ENCODE data around the gene HELQ. TPM values are rescaled to one million over a fixed set of nuclear protein-coding genes. Genes with fewer than 3 reads are reported as not detected.

The HELQ gene
- total and polyA plus RNA-seq, 2 of the 13 experiments (the other 11 are each of a cell fraction or from before 2014, with no cell fraction given) = 6.6 to 10.8 TPM

DNA sequence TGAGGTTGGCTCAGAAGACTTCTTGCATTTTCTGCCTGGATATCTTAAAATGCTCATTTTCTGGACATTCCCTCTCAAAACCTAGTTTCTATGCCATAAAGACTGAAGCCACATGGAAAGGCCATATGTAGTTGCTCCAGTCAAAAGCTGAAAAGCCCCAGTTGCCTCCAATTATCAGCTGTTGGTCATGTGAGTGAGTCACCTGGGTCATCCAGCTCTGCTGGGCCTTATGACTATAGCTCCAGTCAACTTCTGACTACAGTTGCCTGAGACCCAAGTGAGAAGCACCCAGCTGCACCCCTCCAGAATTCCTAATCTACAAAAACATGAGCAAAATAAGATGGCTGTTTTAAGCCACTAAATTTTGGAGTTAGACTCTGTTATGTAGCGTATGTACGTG is 41.9 kb downstream of the HELQ start:
- Histone ChIP-seq H3K4me1 (ENCODE audit: insufficient read depth, low read length) (no peaks in the 10 kb centered on the region), H2AFZ (ENCODE audit: low read length) (no peak overlapping the region), H3K79me2 (ENCODE audit: insufficient read depth, low read length) (no peaks in the 10 kb centered on the region), H3K27me3 (ENCODE audit: control insufficient read depth in 1 of 2, insufficient read depth in 2 of 2, low read length in 2 of 2) (no peaks in the 10 kb centered on the region), H3K4me2 (ENCODE audit: low read depth, low read length) (no peak overlapping the region), H3K4me3 (replicated peaks in 1 of 3; ENCODE audit: insufficient read depth in 1 of 3, low read depth in 2 of 3, low read length in 3 of 3) (no peak overlapping the region), H3K27ac (ENCODE audit: extremely low read length, insufficient read depth, low read length) (no peak overlapping the region), H3K36me3 (replicated peaks in 1 of 2; ENCODE audit: control insufficient read depth in 1 of 2, insufficient read depth in 2 of 2, low read length in 2 of 2) (peaks cover 2 to 15% of the 10 kb centered on the region in 2 experiments; a peak in 3 of 5 replicates), H3K9me3 (ENCODE audit: low read length) (no peaks in the 10 kb centered on the region), H4K20me1 (ENCODE audit: insufficient read depth, low read length) (no peaks in the 10 kb centered on the region), H3K9ac (ENCODE audit: insufficient read depth, low read depth, low read length) (no peak overlapping the region)
- no peak for ATAC-seq
- ChIA-PET POLR2A (no interaction called here), CTCF (ENCODE audit: low intra/inter-chr PET ratio, low total read pairs) (no interaction called here)
- WGBS (ENCODE audit: low lambda C conversion rate) = 93% methylated on average over 2 of the region's 2 CpGs
- TF ChIP-seq, protein P1, sequence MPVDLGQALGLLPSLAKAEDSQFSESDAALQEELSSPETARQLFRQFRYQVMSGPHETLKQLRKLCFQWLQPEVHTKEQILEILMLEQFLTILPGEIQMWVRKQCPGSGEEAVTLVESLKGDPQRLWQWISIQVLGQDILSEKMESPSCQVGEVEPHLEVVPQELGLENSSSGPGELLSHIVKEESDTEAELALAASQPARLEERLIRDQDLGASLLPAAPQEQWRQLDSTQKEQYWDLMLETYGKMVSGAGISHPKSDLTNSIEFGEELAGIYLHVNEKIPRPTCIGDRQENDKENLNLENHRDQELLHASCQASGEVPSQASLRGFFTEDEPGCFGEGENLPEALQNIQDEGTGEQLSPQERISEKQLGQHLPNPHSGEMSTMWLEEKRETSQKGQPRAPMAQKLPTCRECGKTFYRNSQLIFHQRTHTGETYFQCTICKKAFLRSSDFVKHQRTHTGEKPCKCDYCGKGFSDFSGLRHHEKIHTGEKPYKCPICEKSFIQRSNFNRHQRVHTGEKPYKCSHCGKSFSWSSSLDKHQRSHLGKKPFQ (CRISPR knock-in tag; IDR thresholded peaks at IDR 0.05; ENCODE audit: insufficient replicate concordance) = no peak
- TF ChIP-seq NFE2L2 (IDR thresholded peaks at IDR 0.05; ENCODE audit: low read length) = no peak
- no peak for TF ChIP-seq MED8 (CRISPR knock-in tag; IDR thresholded peaks at IDR 0.05; ENCODE audit: insufficient replicate concordance)
- TF ChIP-seq HMG20B (CRISPR knock-in tag; conservative IDR thresholded peaks at IDR 0.05) = no peak
- no peak for TF ChIP-seq SCMH1 (CRISPR knock-in tag; IDR thresholded peaks at IDR 0.05; ENCODE audit: borderline replicate concordance)
- TF ChIP-seq TOE1 (CRISPR knock-in tag; IDR thresholded peaks at IDR 0.05) = no peak
- no peak for TF ChIP-seq ZBTB25 (CRISPR knock-in tag; IDR thresholded peaks at IDR 0.05)
- no peak for TF ChIP-seq RNF2 (conservative IDR thresholded peaks at IDR 0.05; ENCODE audit: low read depth)
- TF ChIP-seq TCF7L2 (IDR thresholded peaks at IDR 0.05; ENCODE audit: low read depth, low read length) = no peak
- TF ChIP-seq GZF1 (CRISPR knock-in tag; IDR thresholded peaks at IDR 0.05) = no peak
- TF ChIP-seq RARG (CRISPR knock-in tag; IDR thresholded peaks at IDR 0.05; ENCODE audit: low read depth) = no peak
- no peak for TF ChIP-seq KLF9 (CRISPR knock-in tag; IDR thresholded peaks at IDR 0.05; ENCODE audit: low read depth)
- TF ChIP-seq ZNF550 (CRISPR knock-in tag; IDR thresholded peaks at IDR 0.05; ENCODE audit: borderline replicate concordance) = no peak
- DNase-seq (ENCODE audit: low spot score) = no peak
- no peak for FAIRE-seq
- in situ Hi-C loops (cut with HindIII; ENCODE audit: extremely low pct_ligation_motif_present, low pct_unique_long_range_greater_than_20kb) (no loop called here), intact Hi-C loops (cut with micrococcal nuclease; ENCODE audit: unreplicated experiment) (loop anchor here (10.0 kb wide), 1 partner anchor 49 kb away; no protein-coding TSS in a partner anchor)
- BruUV-seq (replicated peaks) = no TSS peak
